Loucy (cell line): ENCODE results near the gene TARS2.

Experiments used
- H2AFZ ChIP-seq: fragments of 200-600 bp; sonication (generic); 2 replicates; pipeline ENCODE4 v1.6.0; 2016; ENCODE audit warnings: antibody characterized with exemption, mild to moderate bottlenecking, low read length, moderate library complexity
- H3F3A ChIP-seq: fragments of 200-600 bp; 2 replicates; pipeline ENCODE4 v1.6.0; 2016; ENCODE audit warnings: antibody characterized with exemption, low read depth, mild to moderate bottlenecking
- H3K27me3 ChIP-seq: fragments of 200-600 bp; sonication (generic); 2 replicates; pipeline ENCODE4 v1.6.1; 2014; ENCODE audit warnings: low read length, mild to moderate bottlenecking; ENCODE audit not compliant: insufficient read depth, poor library complexity, severe bottlenecking
- H3K36me3 ChIP-seq: fragments of 200-600 bp; sonication (generic); 2 replicates; pipeline ENCODE4 v1.6.1; 2016; ENCODE audit warnings: low read length; ENCODE audit not compliant: insufficient read depth
- H3K4me1 ChIP-seq: fragments of 200-600 bp; sonication (generic); 2 replicates; pipeline ENCODE4 v1.5.1; 2014; ENCODE audit warnings: low read length, mild to moderate bottlenecking; ENCODE audit not compliant: insufficient read depth, poor library complexity, severe bottlenecking
- H3K4me2 ChIP-seq: fragments of 200-600 bp; sonication (generic); 2 replicates; pipeline ENCODE4 v1.6.0; 2014; ENCODE audit warnings: antibody characterized with exemption, low read length, low read depth, mild to moderate bottlenecking; ENCODE audit not compliant: poor library complexity, severe bottlenecking
- H3K4me3 ChIP-seq: fragments of 200-600 bp; sonication (generic); 2 replicates; pipeline ENCODE4 v1.5.1; 2014; ENCODE audit warnings: low read length, mild to moderate bottlenecking, mixed read lengths; ENCODE audit not compliant: poor library complexity, severe bottlenecking
- H3K79me2 ChIP-seq: fragments of 200-600 bp; sonication (generic); 2 replicates; pipeline ENCODE4 v1.6.1; 2014; ENCODE audit warnings: low read length; ENCODE audit not compliant: insufficient read depth
- H3K9ac ChIP-seq: fragments of 200-600 bp; sonication (generic); 2 replicates; pipeline ENCODE4 v1.6.0; 2014; ENCODE audit warnings: mild to moderate bottlenecking, low read depth, low read length, moderate library complexity; ENCODE audit not compliant: poor library complexity, severe bottlenecking
- H3K9me2 ChIP-seq: fragments of 200-600 bp; sonication (generic); replicated peaks from 2 replicates; pipeline ENCODE4 v1.6.1; 2016; ENCODE audit warnings: low read depth, low read length, mixed read lengths
- H3K9me3 ChIP-seq: fragments of 200-600 bp; sonication (generic); 2 replicates; pipeline ENCODE4 v1.6.1; 2014; ENCODE audit warnings: mild to moderate bottlenecking, antibody characterized with exemption, low read length, low read depth; ENCODE audit not compliant: insufficient read depth
- H4K20me1 ChIP-seq: fragments of 200-600 bp; sonication (generic); 2 replicates; pipeline ENCODE4 v1.6.0; 2014; ENCODE audit warnings: antibody characterized with exemption, low read length, mild to moderate bottlenecking; ENCODE audit not compliant: insufficient read depth, poor library complexity, severe bottlenecking
- CTCF ChIP-seq: fragments of 200-600 bp; sonication (generic); conservative IDR thresholded peaks from 2 replicates; pipeline ENCODE4 v1.5.1; 2014; ENCODE audit warnings: mild to moderate bottlenecking, antibody characterized with exemption, low read length
- EZH2phosphoT487 ChIP-seq: fragments of 200-600 bp; IDR thresholded peaks from 2 replicates; pipeline ENCODE4 v1.6.1; 2018; ENCODE audit warnings: antibody characterized with exemption, mild to moderate bottlenecking, moderate library complexity, borderline replicate concordance

TARS2 gene

GRCh38 chr1:150486966-150487762 lies at the start of gene TARS2:
TARS2 (plus strand) TSS chr1:150487419; CDS start chr1:150487451, 32 bp downstream.
- no peaks in the 10 kb centered on the region for H3K9me2 ChIP-seq
- no peaks in the 10 kb centered on the region for H4K20me1 ChIP-seq
- H3K9me3 ChIP-seq, result no peaks in the 10 kb centered on the region
- H3F3A ChIP-seq, result no peaks in the 10 kb centered on the region
- H3K4me1 ChIP-seq, result peaks cover 10% of the 10 kb centered on the region
- H3K4me2 ChIP-seq, result peak within 1 kb of the TSS; percentile 83
- TF ChIP-seq EZH2phosphoT487 (no peak), CTCF (no peak)
- no peaks in the 10 kb centered on the region for H3K27me3 ChIP-seq
- peak within 1 kb of the TSS; percentile 89 for H2AFZ ChIP-seq
- peaks cover 7% of the 10 kb centered on the region; the same call in 1 of the 2 replicates for H3K36me3 ChIP-seq
- peak within 1 kb of the TSS; percentile 89 for H3K9ac ChIP-seq
- H3K4me3 ChIP-seq, result peak within 1 kb of the TSS; percentile 97
- H3K79me2 ChIP-seq, result peaks cover 18% of the 10 kb centered on the region

DNA sequence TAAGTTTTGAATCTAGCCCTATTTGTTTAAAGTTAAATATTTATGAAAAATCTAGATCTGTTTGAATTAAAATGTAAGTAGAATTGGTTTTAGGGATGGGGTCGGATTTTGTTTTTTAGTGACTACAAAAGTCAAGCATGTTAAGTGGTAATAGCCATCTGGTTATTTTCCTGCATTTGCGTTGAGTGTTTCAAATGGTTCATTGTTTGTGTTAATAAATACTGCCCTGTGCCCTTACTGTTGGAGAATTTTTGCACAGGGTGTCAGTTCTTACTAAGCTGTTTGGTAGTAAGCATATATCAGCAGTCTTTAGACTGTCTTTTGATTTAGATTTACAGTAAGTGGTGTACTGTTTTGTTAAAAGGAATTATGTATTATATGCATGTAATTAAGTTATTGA lies 46.1 kb upstream of the TARS2 start:
- no peaks in the 10 kb centered on the region for H3K9me2 ChIP-seq
- no peak overlapping the region for H2AFZ ChIP-seq
- H3K4me2 ChIP-seq, result no peak overlapping the region
- no peak overlapping the region for H3K9ac ChIP-seq
- H3K9me3 ChIP-seq, result no peaks in the 10 kb centered on the region
- no peaks in the 10 kb centered on the region for H4K20me1 ChIP-seq
- H3K79me2 ChIP-seq, result 0 out of 2 replicates have a peak, but pooled peaks cover under 1% of the 10 kb centered on the region
- no peaks in the 10 kb centered on the region for H3F3A ChIP-seq
- no peaks in the 10 kb centered on the region for H3K4me1 ChIP-seq
- H3K4me3 ChIP-seq, result no peak overlapping the region
- H3K36me3 ChIP-seq, result peaks cover 56% of the 10 kb centered on the region
- H3K27me3 ChIP-seq, result no peaks in the 10 kb centered on the region
- no peak for TF ChIP-seq EZH2phosphoT487
- no peak for TF ChIP-seq CTCF

- no peaks in the 10 kb centered on the region for H3K4me1 ChIP-seq
- TF ChIP-seq CTCF (no peak), EZH2phosphoT487 (no peak)
- H3K4me3 ChIP-seq, result no peak overlapping the region
- no peaks in the 10 kb centered on the region for H3K9me2 ChIP-seq
- peaks cover 80% of the 10 kb centered on the region for H3K36me3 ChIP-seq
- no peaks in the 10 kb centered on the region for H3K79me2 ChIP-seq
- no peak overlapping the region for H3K4me2 ChIP-seq
- no peaks in the 10 kb centered on the region for H3K9me3 ChIP-seq
- H3F3A ChIP-seq, result no peaks in the 10 kb centered on the region
- no peak overlapping the region for H2AFZ ChIP-seq
- H4K20me1 ChIP-seq, result no peaks in the 10 kb centered on the region
- no peak overlapping the region for H3K9ac ChIP-seq
- no peaks in the 10 kb centered on the region for H3K27me3 ChIP-seq
Measured at GRCh38 chr1:150444232-150444631, 43.0 kb upstream of the TARS2 start.
